ENCODE results near the gene DIABLO. TPM values are rescaled to one million over a fixed set of nuclear protein-coding genes. Genes with fewer than 3 reads are reported as not detected.

Gene DIABLO
- total and polyA plus RNA-seq, 7 donors = 43.4 to 61.3 (median 55.5) TPM

DNA sequence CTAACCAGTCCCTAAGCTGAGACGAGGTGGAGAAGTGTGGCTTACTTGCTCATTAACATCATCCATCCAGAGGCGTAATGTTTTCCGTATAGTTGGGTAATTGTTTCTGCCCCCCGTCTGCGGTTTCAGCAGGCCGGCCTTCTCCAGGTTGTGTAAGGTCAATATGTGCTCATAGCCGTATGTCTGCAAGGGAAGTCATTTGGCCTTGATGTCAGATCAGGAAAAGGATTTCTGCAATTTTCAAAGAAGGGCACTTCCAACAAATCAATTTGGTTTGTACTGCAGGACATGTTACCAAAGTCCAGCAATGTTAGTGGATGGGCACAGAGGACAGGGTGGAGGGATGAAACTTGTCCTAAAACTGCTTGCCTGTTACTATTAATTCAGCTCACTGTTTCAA is 9.9 kb upstream of the DIABLO start:
- no peak for TF ChIP-seq POLR2AphosphoS5 (IDR thresholded peaks at IDR 0.05)
- TF ChIP-seq, protein P1, sequence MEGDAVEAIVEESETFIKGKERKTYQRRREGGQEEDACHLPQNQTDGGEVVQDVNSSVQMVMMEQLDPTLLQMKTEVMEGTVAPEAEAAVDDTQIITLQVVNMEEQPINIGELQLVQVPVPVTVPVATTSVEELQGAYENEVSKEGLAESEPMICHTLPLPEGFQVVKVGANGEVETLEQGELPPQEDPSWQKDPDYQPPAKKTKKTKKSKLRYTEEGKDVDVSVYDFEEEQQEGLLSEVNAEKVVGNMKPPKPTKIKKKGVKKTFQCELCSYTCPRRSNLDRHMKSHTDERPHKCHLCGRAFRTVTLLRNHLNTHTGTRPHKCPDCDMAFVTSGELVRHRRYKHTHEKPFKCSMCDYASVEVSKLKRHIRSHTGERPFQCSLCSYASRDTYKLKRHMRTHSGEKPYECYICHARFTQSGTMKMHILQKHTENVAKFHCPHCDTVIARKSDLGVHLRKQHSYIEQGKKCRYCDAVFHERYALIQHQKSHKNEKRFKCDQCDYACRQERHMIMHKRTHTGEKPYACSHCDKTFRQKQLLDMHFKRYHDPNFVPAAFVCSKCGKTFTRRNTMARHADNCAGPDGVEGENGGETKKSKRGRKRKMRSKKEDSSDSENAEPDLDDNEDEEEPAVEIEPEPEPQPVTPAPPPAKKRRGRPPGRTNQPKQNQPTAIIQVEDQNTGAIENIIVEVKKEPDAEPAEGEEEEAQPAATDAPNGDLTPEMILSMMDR (IDR thresholded peaks at IDR 0.05) = no peak
- TF ChIP-seq POLR2A (IDR thresholded peaks at IDR 0.05) = no peak
- no peak for TF ChIP-seq EP300 (IDR thresholded peaks at IDR 0.05)
- peaks cover 10 to 87% (median 53%) of the 10 kb centered on the region in 4 donors for H3K36me3 ChIP-seq
- WGBS, 2 donors = 88 to 90% methylated on average over 7 of the region's 7 CpGs
- no peaks in the 10 kb centered on the region for H3K27me3 ChIP-seq
- H3K4me1 ChIP-seq = no peaks in the 10 kb centered on the region
- no peak overlapping the region for H3K4me3 ChIP-seq
- no peak for DNase-seq
- intact Hi-C loops (cut with DNase I) = no loop called here
- no peaks in the 10 kb centered on the region for H3K9me3 ChIP-seq
- no peak overlapping the region for H3K27ac ChIP-seq

DNA sequence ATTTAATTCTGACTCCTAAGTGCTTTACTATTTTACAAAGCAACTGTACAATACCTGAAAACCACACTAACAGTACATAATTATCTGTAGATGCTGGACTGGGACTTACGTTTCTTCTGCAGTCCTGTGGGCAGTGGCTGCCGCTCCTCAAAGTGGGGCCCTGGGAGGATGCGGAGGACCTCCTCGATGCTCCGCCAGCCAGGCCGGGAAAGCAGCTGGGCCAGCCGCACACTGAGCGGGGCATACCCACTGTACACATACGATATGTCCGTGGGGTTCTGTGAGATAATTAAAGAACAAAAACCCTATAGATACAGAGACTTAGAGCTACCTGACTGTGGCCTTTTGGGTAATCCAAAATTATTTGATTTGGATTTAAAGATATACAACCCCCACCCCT is 6.8 kb upstream of the DIABLO start:
- Histone ChIP-seq H3K9me3 (no peaks in the 10 kb centered on the region), H3K4me1 (no peaks in the 10 kb centered on the region), H3K27ac (no peak overlapping the region), H3K4me3 (no peak overlapping the region), H3K27me3 (no peaks in the 10 kb centered on the region), H3K36me3 (peaks cover 10 to 78% (median 56%) of the 10 kb centered on the region in 4 donors)
- no peak for DNase-seq
- WGBS, 2 donors = 97% methylated on average over 10 of the region's 10 CpGs
- TF ChIP-seq POLR2A (IDR thresholded peaks at IDR 0.05) (no peak), EP300 (IDR thresholded peaks at IDR 0.05) (no peak), POLR2AphosphoS5 (IDR thresholded peaks at IDR 0.05) (no peak)
- TF ChIP-seq, protein P1 (IDR thresholded peaks at IDR 0.05) = no peak
- intact Hi-C loops (cut with DNase I) = no loop called here

DNA sequence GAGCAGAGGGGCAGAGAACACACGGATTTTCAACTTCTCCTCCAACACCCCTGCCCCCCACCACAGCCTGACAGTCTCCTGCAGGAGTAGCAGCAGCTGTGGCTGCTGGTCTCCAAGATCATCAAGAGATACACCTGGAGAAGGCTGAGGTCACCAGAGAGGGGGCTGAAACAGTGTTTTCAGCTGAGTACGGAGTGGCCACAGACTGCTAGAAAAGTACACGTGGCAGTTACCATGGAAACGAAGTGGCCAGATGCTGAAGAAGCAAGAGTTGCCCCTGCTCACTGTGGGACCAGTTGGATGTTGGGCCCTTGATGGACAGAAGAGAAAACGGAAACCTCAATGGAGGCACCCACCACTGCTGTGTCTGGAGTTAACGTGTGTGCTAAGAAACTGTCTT is 4.9 kb upstream of the DIABLO start:
- intact Hi-C loops (cut with DNase I) = no loop called here
- H3K36me3 ChIP-seq = peaks cover 10 to 62% (median 51%) of the 10 kb centered on the region in 4 donors
- WGBS, 2 donors = 77 to 89% methylated on average over 6 of the region's 6 CpGs
- H3K27ac ChIP-seq = no peak overlapping the region
- H3K4me1 ChIP-seq = peaks cover 0 to 11% (median 9%) of the 10 kb centered on the region in 4 donors
- no peaks in the 10 kb centered on the region for H3K27me3 ChIP-seq
- TF ChIP-seq, protein P1 (IDR thresholded peaks at IDR 0.05) = no peak
- TF ChIP-seq EP300 (IDR thresholded peaks at IDR 0.05) (no peak), POLR2AphosphoS5 (IDR thresholded peaks at IDR 0.05) (no peak), POLR2A (IDR thresholded peaks at IDR 0.05) (no peak)
- H3K9me3 ChIP-seq = no peaks in the 10 kb centered on the region
- no peak overlapping the region for H3K4me3 ChIP-seq
- no peak for DNase-seq

DNA sequence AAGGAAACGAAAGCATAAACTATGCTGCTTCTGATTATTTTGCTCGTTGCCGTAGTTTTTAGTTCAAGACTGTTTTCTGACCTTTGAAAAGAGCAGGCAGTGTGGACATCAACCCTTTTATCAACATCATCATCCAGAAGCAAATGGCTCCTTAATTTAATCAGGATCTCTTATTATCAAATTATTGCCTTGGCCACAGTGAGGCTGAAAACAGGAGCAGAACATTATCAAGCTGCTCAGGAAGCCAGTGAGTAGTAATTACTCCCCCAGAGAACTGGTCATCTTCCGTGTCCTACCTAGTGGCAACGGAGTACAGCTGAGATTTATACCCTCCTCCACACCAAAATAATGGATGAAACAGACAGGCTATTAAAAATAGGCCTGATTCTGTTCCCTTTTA is 2.2 kb upstream of the DIABLO start:
- TF ChIP-seq POLR2A (IDR thresholded peaks at IDR 0.05) (no peak), POLR2AphosphoS5 (IDR thresholded peaks at IDR 0.05) (no peak), EP300 (IDR thresholded peaks at IDR 0.05) (no peak)
- TF ChIP-seq, protein P1 (IDR thresholded peaks at IDR 0.05) = no peak
- intact Hi-C loops (cut with DNase I) = loop anchor here (5.0 to 10.0 kb wide), 2 partner anchors 39 to 203 kb away; partner anchors contain the start of genes BCL7A and VPS33A

DNA sequence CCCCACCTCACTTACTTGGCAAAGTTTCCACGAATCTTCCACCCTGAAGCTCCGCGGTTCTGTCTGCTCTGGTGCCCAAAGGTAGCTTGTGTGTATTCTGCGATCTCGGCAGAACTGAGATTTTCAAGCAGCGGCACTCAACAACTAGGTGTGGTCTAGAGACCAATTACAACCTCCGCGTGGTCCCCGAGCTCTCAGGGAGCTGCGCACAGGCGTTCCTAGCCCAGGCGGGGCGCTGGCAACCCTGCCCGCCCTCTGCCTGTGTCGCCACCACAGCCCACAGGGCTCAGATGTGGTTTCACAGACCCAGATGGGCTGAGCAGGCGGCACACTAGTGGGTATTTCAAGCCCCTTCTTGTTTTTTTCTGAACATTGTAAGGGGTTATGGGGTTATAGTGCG is 1.5 kb upstream of the DIABLO start:
- WGBS, 2 donors = 80 to 94% methylated on average over 17 of the region's 17 CpGs
- no peak for DNase-seq
- intact Hi-C loops (cut with DNase I) = loop anchor here (5.0 to 10.0 kb wide), 2 partner anchors 40 to 203 kb away; partner anchors contain the start of genes BCL7A and VPS33A

More for the DNA sequence above, 2.2 kb upstream of the DIABLO start:
- Histone ChIP-seq H3K9me3 (no peaks in the 10 kb centered on the region), H3K4me1 (peaks cover 0 to 34% (median 25%) of the 10 kb centered on the region in 4 donors), H3K27me3 (no peaks in the 10 kb centered on the region), H3K36me3 (peaks cover under 1 to 49% (median 27%) of the 10 kb centered on the region in 4 donors), H3K27ac (no peak overlapping the region), H3K4me3 (no peak overlapping the region)
- DNase-seq = no peak
- 89 to 95% methylated on average over 5 of the region's 5 CpGs for whole genome bisulfite sequencing, 2 donors

More for the DNA sequence above, 1.5 kb upstream of the DIABLO start:
- H3K4me1 ChIP-seq = peaks cover 0 to 36% (median 25%) of the 10 kb centered on the region in 4 donors
- peaks cover 0 to 49% (median 20%) of the 10 kb centered on the region in 4 donors for H3K36me3 ChIP-seq
- no peaks in the 10 kb centered on the region for H3K27me3 ChIP-seq
- no peak overlapping the region for H3K27ac ChIP-seq
- TF ChIP-seq POLR2AphosphoS5 (IDR thresholded peaks at IDR 0.05) = no peak
- TF ChIP-seq POLR2A (IDR thresholded peaks at IDR 0.05) = no peak
- no peak for TF ChIP-seq EP300 (IDR thresholded peaks at IDR 0.05)
- TF ChIP-seq, protein P1 (IDR thresholded peaks at IDR 0.05) = no peak
- H3K9me3 ChIP-seq = no peaks in the 10 kb centered on the region
- no peak overlapping the region for H3K4me3 ChIP-seq
